Mammary epithelial cell (primary cell): ENCODE results near the gene DOCK2.

Source experiments
- EZH2 ChIP-seq: IDR thresholded peaks from 2 replicates; pipeline ENCODE4 v1.6.1; 2012; ENCODE audit warnings: low read length, inconsistent platforms, borderline replicate concordance
- TF ChIP-seq, protein P1 (sequence below), 2 donors: IDR thresholded peaks in 1 of 2; conservative IDR thresholded peaks in 1 of 2; 2 replicates each; pipeline ENCODE4 v1.5.1; 2011 to 2012; ENCODE audit warnings: inconsistent platforms in 2 of 2, low read length in 2 of 2, mild to moderate bottlenecking in 2 of 2, control low read depth in 1 of 2, low read depth in 1 of 2; ENCODE audit not compliant: insufficient read depth in 1 of 2; ENCODE audit errors: extremely low read depth in 1 of 2

DNA sequence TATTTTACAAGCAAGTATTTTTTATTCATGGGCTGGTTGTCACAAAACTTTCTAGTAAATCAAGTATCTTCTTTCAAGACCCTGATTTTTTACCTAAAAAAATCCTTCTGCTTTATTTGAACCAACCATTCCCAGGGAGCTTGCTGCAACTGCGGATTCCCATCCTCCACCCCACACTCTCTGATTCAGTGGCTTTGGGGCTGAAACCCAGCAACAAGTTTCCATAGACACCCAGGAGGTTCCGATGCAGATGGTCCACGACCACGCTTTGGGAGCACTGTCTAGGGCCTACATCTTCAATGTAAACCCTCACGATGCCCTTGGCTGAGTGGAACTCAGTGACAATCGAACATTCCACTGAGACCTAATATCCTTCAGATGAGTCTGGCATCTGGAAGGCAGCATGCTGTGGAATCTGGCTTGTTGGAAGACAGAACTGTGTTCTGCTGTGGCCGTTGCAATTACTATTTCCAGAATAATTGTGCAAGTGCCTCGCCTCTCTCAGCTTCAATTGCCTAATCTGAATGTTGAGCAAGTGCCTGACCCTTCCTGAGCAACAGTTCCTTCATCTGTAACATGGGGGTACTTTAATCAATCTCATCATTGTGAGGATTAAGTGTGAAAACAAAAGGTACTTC, 238.1 kb downstream of the DOCK2 start:
- TF ChIP-seq, protein P1, sequence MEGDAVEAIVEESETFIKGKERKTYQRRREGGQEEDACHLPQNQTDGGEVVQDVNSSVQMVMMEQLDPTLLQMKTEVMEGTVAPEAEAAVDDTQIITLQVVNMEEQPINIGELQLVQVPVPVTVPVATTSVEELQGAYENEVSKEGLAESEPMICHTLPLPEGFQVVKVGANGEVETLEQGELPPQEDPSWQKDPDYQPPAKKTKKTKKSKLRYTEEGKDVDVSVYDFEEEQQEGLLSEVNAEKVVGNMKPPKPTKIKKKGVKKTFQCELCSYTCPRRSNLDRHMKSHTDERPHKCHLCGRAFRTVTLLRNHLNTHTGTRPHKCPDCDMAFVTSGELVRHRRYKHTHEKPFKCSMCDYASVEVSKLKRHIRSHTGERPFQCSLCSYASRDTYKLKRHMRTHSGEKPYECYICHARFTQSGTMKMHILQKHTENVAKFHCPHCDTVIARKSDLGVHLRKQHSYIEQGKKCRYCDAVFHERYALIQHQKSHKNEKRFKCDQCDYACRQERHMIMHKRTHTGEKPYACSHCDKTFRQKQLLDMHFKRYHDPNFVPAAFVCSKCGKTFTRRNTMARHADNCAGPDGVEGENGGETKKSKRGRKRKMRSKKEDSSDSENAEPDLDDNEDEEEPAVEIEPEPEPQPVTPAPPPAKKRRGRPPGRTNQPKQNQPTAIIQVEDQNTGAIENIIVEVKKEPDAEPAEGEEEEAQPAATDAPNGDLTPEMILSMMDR (conservative IDR thresholded peaks at IDR 0.05 in 1 of 2, IDR thresholded peaks at IDR 0.05 in 1 of 2; ENCODE audit: extremely low read depth in 1 of 2, insufficient read depth in 1 of 2, low read depth in 1 of 2, low read length in 2 of 2), result no peak
- TF ChIP-seq EZH2, result no peak
